ENCODE data around the gene CLEC16A.

DNA sequence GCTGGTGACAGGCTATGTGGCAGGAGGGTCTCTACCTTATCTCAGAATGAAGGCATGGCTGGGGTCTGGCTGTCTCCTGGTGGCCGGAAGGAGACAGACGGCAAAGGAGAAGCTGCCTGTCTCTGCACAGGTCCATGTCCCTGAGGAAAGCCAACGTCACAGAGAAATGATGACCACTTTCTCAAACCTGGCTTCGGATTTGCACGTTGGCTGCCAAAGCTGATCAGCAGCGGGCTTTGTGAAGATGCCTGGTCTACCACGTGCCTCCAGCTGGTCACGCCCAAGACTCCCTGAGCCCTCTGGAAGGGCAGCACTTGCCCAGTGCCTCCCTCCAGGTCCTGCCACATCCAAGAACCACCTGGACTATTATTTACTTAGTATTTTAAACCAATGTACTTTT, 10.5 kb upstream of the CLEC16A start:
- TF ChIP-seq, protein P1, sequence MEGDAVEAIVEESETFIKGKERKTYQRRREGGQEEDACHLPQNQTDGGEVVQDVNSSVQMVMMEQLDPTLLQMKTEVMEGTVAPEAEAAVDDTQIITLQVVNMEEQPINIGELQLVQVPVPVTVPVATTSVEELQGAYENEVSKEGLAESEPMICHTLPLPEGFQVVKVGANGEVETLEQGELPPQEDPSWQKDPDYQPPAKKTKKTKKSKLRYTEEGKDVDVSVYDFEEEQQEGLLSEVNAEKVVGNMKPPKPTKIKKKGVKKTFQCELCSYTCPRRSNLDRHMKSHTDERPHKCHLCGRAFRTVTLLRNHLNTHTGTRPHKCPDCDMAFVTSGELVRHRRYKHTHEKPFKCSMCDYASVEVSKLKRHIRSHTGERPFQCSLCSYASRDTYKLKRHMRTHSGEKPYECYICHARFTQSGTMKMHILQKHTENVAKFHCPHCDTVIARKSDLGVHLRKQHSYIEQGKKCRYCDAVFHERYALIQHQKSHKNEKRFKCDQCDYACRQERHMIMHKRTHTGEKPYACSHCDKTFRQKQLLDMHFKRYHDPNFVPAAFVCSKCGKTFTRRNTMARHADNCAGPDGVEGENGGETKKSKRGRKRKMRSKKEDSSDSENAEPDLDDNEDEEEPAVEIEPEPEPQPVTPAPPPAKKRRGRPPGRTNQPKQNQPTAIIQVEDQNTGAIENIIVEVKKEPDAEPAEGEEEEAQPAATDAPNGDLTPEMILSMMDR (IDR thresholded peaks at IDR 0.05 in 4 of 5, conservative IDR thresholded peaks at IDR 0.05 in 1 of 5), result no peak
- TF ChIP-seq POLR2A (IDR thresholded peaks at IDR 0.05), result no peak
